GM19023 (cell line): ENCODE results near the gene NEU1.
"Not testable (repeated sequence)": the region's sequence is repeated elsewhere in the genome, so short reads cannot be mapped to it uniquely, and the experiment has no call there.

Source experiments
- ATAC-seq: cut with Tn5 transposase; IDR thresholded peaks from one replicate; pipeline ENCODE4 v1.9.1; 2021; ENCODE audit warnings: mild to moderate bottlenecking, moderate library complexity; ENCODE audit not compliant: unreplicated experiment

The NEU1 gene

GRCh38 chr6:31862344-31863235, at the start of gene NEU1:
Gene NEU1, minus strand, starts transcription at chr6:31862821. Its CDS starts 45 bp downstream, at chr6:31862776.
- ATAC-seq = peak; percentile 95

GRCh38 chr6:31911826-31912585, 49.4 kb upstream of the NEU1 start:
- no peak for ATAC-seq

- not testable (repeated sequence) for ATAC-seq
Observed at GRCh38 chr6:31909298-31909697, 46.7 kb upstream of the NEU1 start.

GRCh38 chr6:31908791-31909190, 46.2 kb upstream of the NEU1 start:
- no peak for ATAC-seq

GRCh38 chr6:31908255-31908654, 45.6 kb upstream of the NEU1 start:
- ATAC-seq = not testable (repeated sequence)

- ATAC-seq = no peak
Observed at GRCh38 chr6:31907158-31907813, 44.7 kb upstream of the NEU1 start.

- not testable (repeated sequence) for ATAC-seq
Observed at GRCh38 chr6:31906727-31907126, 44.1 kb upstream of the NEU1 start.

GRCh38 chr6:31906122-31906521, 43.5 kb upstream of the NEU1 start:
- ATAC-seq = no peak

- ATAC-seq = no peak
Observed at GRCh38 chr6:31905041-31905440, 42.4 kb upstream of the NEU1 start.

GRCh38 chr6:31903957-31904356, 41.3 kb upstream of the NEU1 start:
- no peak for ATAC-seq

- ATAC-seq = peak; percentile 58
Observed at GRCh38 chr6:31901953-31902643, 39.5 kb upstream of the NEU1 start, which contains the start of gene ZBTB12. Gene ZBTB12, minus strand, starts transcription at chr6:31902086. Its CDS starts 781 bp downstream, at chr6:31901305.

- no peak for ATAC-seq
Observed at GRCh38 chr6:31901415-31901952, 38.9 kb upstream of the NEU1 start.

GRCh38 chr6:31900917-31901414, 38.3 kb upstream of the NEU1 start:
- no peak for ATAC-seq

GRCh38 chr6:31899882-31900722, 37.5 kb upstream of the NEU1 start:
- ATAC-seq = no peak

- ATAC-seq = no peak
Observed at GRCh38 chr6:31899215-31899614, 36.6 kb upstream of the NEU1 start.

GRCh38 chr6:31898383-31899011, 35.9 kb upstream of the NEU1 start:
- ATAC-seq = no peak

- peak; percentile 50 for ATAC-seq
Observed at GRCh38 chr6:31897612-31898382, 35.2 kb upstream of the NEU1 start, which contains the start of gene EHMT2. Gene EHMT2, minus strand, starts transcription at chr6:31897698. Its CDS starts 21 bp downstream, at chr6:31897677.
